IMR-90 (cell line): ENCODE results near the gene CDK11B. TPM values are rescaled to one million over a fixed set of nuclear protein-coding genes. Genes with fewer than 3 reads are reported as not detected.
"Not testable (repeated sequence)": the region's sequence is repeated elsewhere in the genome, so short reads cannot be mapped to it uniquely, and the experiment has no call there.

ENCODE experiments used
- ATAC-seq: fragments of 200-7000 bp; cut with Tn5 transposase; 2 replicates; pipeline ENCODE4 v1.9.1; 2020; ENCODE audit warnings: low read depth, mild to moderate bottlenecking, moderate library complexity
- BruUV-seq: library from RNA; stranded (reverse); fragments of 400-500 nt; replicated peaks from 2 replicates; lab custom pipeline; 2021; lab: Mats Ljungman, UMichigan
- CTCF ChIA-PET: fragments of 300-600 bp; formaldehyde crosslinking; extraction: SDS; loops from one replicate; lab custom pipeline; 2021; ENCODE audit warnings: antibody characterized with exemption; lab: Yijun Ruan, JAX
- POLR2A ChIA-PET: fragments of 300-600 bp; sonication (Branson Sonifier 250); formaldehyde crosslinking; loops from one replicate; lab custom pipeline; 2022; ENCODE audit warnings: antibody characterized with exemption; ENCODE audit not compliant: unreplicated experiment; lab: Charles Lee
- DNase-seq: peaks from one replicate; pipeline ENCODE4 v3.0.0; 2013
- H2AFZ ChIP-seq: replicated peaks from 2 replicates; pipeline ENCODE3; 2013; ENCODE audit warnings: low read length, mild to moderate bottlenecking; ENCODE audit not compliant: poor library complexity
- H2AK5ac ChIP-seq: 2 replicates; pipeline ENCODE4 v1.6.1; 2013; ENCODE audit warnings: low read depth, low read length, inconsistent platforms
- H2AK9ac ChIP-seq: replicated peaks from 2 replicates; pipeline ENCODE3; 2013; ENCODE audit warnings: mild to moderate bottlenecking, low read depth, low read length, moderate library complexity; ENCODE audit not compliant: poor library complexity
- H2BK120ac ChIP-seq: 2 replicates; pipeline ENCODE4 v1.6.1; 2013; ENCODE audit warnings: low read depth, low read length, inconsistent platforms
- H2BK15ac ChIP-seq: 3 replicates; pipeline ENCODE4 v1.6.1; 2013; ENCODE audit warnings: low read depth, low read length, inconsistent platforms
- H2BK20ac ChIP-seq: 2 replicates; pipeline ENCODE4 v1.6.1; 2013; ENCODE audit warnings: low read depth, mild to moderate bottlenecking, inconsistent platforms, low read length, moderate library complexity
- H2BK5ac ChIP-seq: 2 replicates; pipeline ENCODE4 v1.6.1; 2013; ENCODE audit warnings: mild to moderate bottlenecking, low read depth, low read length, inconsistent platforms; ENCODE audit not compliant: poor library complexity, severe bottlenecking
- H3K14ac ChIP-seq: replicated peaks from 2 replicates; pipeline ENCODE4 v1.6.1; 2013; ENCODE audit warnings: low read depth, low read length, inconsistent platforms
- H3K18ac ChIP-seq: 2 replicates; pipeline ENCODE4 v1.6.1; 2013; ENCODE audit warnings: low read depth, low read length, control low read depth
- H3K23ac ChIP-seq: 2 replicates; pipeline ENCODE4 v1.6.1; 2013; ENCODE audit warnings: low read depth, low read length, inconsistent platforms
- H3K27ac ChIP-seq: 2 replicates; pipeline ENCODE4 v1.5.1; 2013; ENCODE audit warnings: mild to moderate bottlenecking, control low read depth, low read length; ENCODE audit not compliant: insufficient read depth
- H3K27me3 ChIP-seq: 2 replicates; pipeline ENCODE4 v1.6.1; 2013; ENCODE audit warnings: low read length; ENCODE audit not compliant: control insufficient read depth, insufficient read depth
- H3K36me3 ChIP-seq: 2 replicates; pipeline ENCODE4 v1.6.1; 2013; ENCODE audit warnings: low read length, mixed read lengths; ENCODE audit not compliant: control insufficient read depth, insufficient read depth
- H3K4ac ChIP-seq: 2 replicates; pipeline ENCODE4 v1.6.1; 2013; ENCODE audit warnings: low read depth, low read length, inconsistent platforms
- H3K4me1 ChIP-seq: 2 replicates; pipeline ENCODE4 v1.6.1; 2013; ENCODE audit warnings: low read length, mixed read lengths; ENCODE audit not compliant: control insufficient read depth, insufficient read depth
- H3K4me2 ChIP-seq: 2 replicates; pipeline ENCODE4 v1.6.1; 2013; ENCODE audit warnings: low read depth, mild to moderate bottlenecking, control low read depth, low read length, moderate library complexity
- H3K4me3 ChIP-seq: 2 replicates; pipeline ENCODE4 v1.5.1; 2013; ENCODE audit warnings: low read depth, mild to moderate bottlenecking, control low read depth, low read length, moderate library complexity; ENCODE audit not compliant: insufficient read depth
- H3K56ac ChIP-seq: 2 replicates; pipeline ENCODE4 v1.6.1; 2013; ENCODE audit warnings: low read length, inconsistent platforms; ENCODE audit not compliant: insufficient read depth; ENCODE audit errors: extremely low read depth
- H3K79me1 ChIP-seq, 2 experiments: 2 replicates each; pipeline ENCODE4 v1.6.1; 2013; ENCODE audit warnings: low read length in 2 of 2, inconsistent platforms in 1 of 2, low read depth in 1 of 2
- H3K9ac ChIP-seq: 2 replicates; pipeline ENCODE4 v1.6.1; 2013; ENCODE audit warnings: low read depth, low read length, control low read depth
- H3K9me1 ChIP-seq: 2 replicates; pipeline ENCODE4 v1.6.1; 2013; ENCODE audit warnings: low read length, inconsistent platforms; ENCODE audit not compliant: insufficient read depth
- H3K9me3 ChIP-seq: 2 replicates; pipeline ENCODE4 v1.6.1; 2013; ENCODE audit warnings: low read length; ENCODE audit not compliant: control insufficient read depth, insufficient read depth
- H4K20me1 ChIP-seq: 2 replicates; pipeline ENCODE4 v1.6.1; 2013; ENCODE audit warnings: low read length, inconsistent platforms; ENCODE audit not compliant: insufficient read depth
- H4K5ac ChIP-seq: 2 replicates; pipeline ENCODE4 v1.6.1; 2013; ENCODE audit warnings: mild to moderate bottlenecking, low read depth, low read length, control low read depth
- H4K8ac ChIP-seq, 2 experiments: 2 replicates each; pipeline ENCODE4 v1.6.1; 2013; ENCODE audit warnings: low read depth in 2 of 2, low read length in 2 of 2, control low read depth in 1 of 2, inconsistent platforms in 1 of 2
- H4K91ac ChIP-seq: 2 replicates; pipeline ENCODE4 v1.6.1; 2013; ENCODE audit warnings: low read depth, low read length, inconsistent platforms; ENCODE audit not compliant: insufficient read depth
- WGBS, 2 experiments: methylation state at CpG; one replicate each; pipeline versions ENCODE4 v1.1.5 to v1.1.7; 2013; ENCODE audit warnings: missing lambda C conversion rate in 2 of 2; ENCODE audit not compliant: insufficient read length in 1 of 2; ENCODE audit errors: extremely low coverage in 2 of 2; 5-methylcytosine and 5-hydroxymethylcytosine counted together
- dilution Hi-C: fragments of 300-500 bp; cut with HindIII; formaldehyde crosslinking; loops from one replicate; pipeline ENCODE4 v1.14.3; 2018; ENCODE audit warnings: low sequenced_read_pairs; ENCODE audit not compliant: unreplicated experiment
- in situ Hi-C: fragments of 300-500 bp; cut with MboI; formaldehyde crosslinking; loops from 3 replicates; pipeline ENCODE4 v1.14.3; 2019; ENCODE audit warnings: low sequenced_read_pairs, inconsistent platforms, mixed read lengths
- intact Hi-C: fragments of 100-400 bp; cut with micrococcal nuclease; formaldehyde crosslinking; loops from 2 replicates; pipeline ENCODE4 v1.10.0; 2022
- polyA plus RNA-seq, 3 experiments: library from polyadenylated mRNA; depleted of rRNA; stranded (reverse); fragments of >200 nt; gene quantifications; 2 replicates each; pipeline ENCODE4 v1.2.3, GENCODE V29; 2012; ENCODE audit warnings: low replicate concordance in 1 of 3
- total RNA-seq: library from RNA; depleted of rRNA; stranded (reverse); fragments of >200 nt; gene quantifications from 2 replicates; pipeline ENCODE4 v1.2.3, GENCODE V29; 2012

Gene CDK11B
- total and polyA plus RNA-seq, 2 of the 4 experiments (the other 2 are of a cell fraction): 8.2 to 19.1 TPM

- BruUV-seq, H2BK15ac ChIP-seq, H2AFZ ChIP-seq, H3K79me1 ChIP-seq, intact Hi-C loops, POLR2A ChIA-PET, H2BK5ac ChIP-seq, H2BK120ac ChIP-seq, H4K5ac ChIP-seq, H3K9ac ChIP-seq, H3K27ac ChIP-seq, H3K27me3 ChIP-seq, H4K8ac ChIP-seq, H3K18ac ChIP-seq, ATAC-seq, H4K91ac ChIP-seq, H3K4me1 ChIP-seq, H3K23ac ChIP-seq, in situ Hi-C loops, H3K4me3 ChIP-seq, H4K20me1 ChIP-seq, H3K4me2 ChIP-seq, DNase-seq, dilution Hi-C loops, H3K9me1 ChIP-seq, H3K14ac ChIP-seq, H2AK9ac ChIP-seq, H3K4ac ChIP-seq, H2BK20ac ChIP-seq, H3K9me3 ChIP-seq, H2AK5ac ChIP-seq, CTCF ChIA-PET, H3K56ac ChIP-seq: not testable (repeated sequence)
- WGBS, 2 experiments: 100% methylated on average over 6 of the region's 16 CpGs; no CpG with 5 or more reads in 1 of the 2 experiments
- H3K36me3 ChIP-seq: peaks cover 11% of the 10 kb centered on the region
Observed at GRCh38 chr1:1639368-1639767, 19.4 kb downstream of the CDK11B start.

GRCh38 chr1:1638528-1638927 lies 20.3 kb downstream of the CDK11B start:
- H2AK9ac ChIP-seq, intact Hi-C loops, H4K20me1 ChIP-seq, ATAC-seq, H3K23ac ChIP-seq, H3K79me1 ChIP-seq, dilution Hi-C loops, H2BK5ac ChIP-seq, BruUV-seq, H2BK120ac ChIP-seq, H2AK5ac ChIP-seq, H3K4me1 ChIP-seq, H3K56ac ChIP-seq, H3K9me3 ChIP-seq, H3K27ac ChIP-seq, H3K9me1 ChIP-seq, H2AFZ ChIP-seq, H3K18ac ChIP-seq, POLR2A ChIA-PET, CTCF ChIA-PET, H4K5ac ChIP-seq, H3K27me3 ChIP-seq, in situ Hi-C loops, H3K9ac ChIP-seq, H4K91ac ChIP-seq, H3K4me2 ChIP-seq, H3K14ac ChIP-seq, H2BK20ac ChIP-seq, H2BK15ac ChIP-seq, DNase-seq, H3K4ac ChIP-seq, H3K4me3 ChIP-seq, H4K8ac ChIP-seq: not testable (repeated sequence)
- H3K36me3 ChIP-seq: peaks cover 11% of the 10 kb centered on the region
- no CpG with 5 or more reads among the region's 13 CpGs for WGBS, 2 experiments
